Kidney (tissue), 14 donors: ENCODE results near the gene UGT1A4. TPM values are rescaled to one million over a fixed set of nuclear protein-coding genes. Genes with fewer than 3 reads are reported as not detected.

Experiments used
- DNase-seq, 5 donors: peaks; one replicate each; pipeline ENCODE4 v3.0.0-alpha.2; 2013 to 2020
- FAIRE-seq: peaks from 2 replicates; lab custom pipeline; 2012; peaks lifted over from hg19 to GRCh38; lab: Jason Lieb, UNC
- H3K27ac ChIP-seq, 2 donors: one replicate each; pipeline ENCODE4 v1.7.0; 2013; ENCODE audit warnings: low read depth in 2 of 2, low read length in 2 of 2, inconsistent platforms in 1 of 2
- H3K27me3 ChIP-seq: one replicate; pipeline ENCODE4 v1.7.1; 2013; ENCODE audit warnings: low read length, inconsistent platforms; ENCODE audit not compliant: control insufficient read depth, insufficient read depth
- H3K36me3 ChIP-seq, 3 donors: one replicate each; pipeline versions ENCODE4 v1.7.0 to v1.7.1; 2013; ENCODE audit warnings: low read length in 3 of 3, control low read depth in 1 of 3, inconsistent platforms in 1 of 3; ENCODE audit not compliant: insufficient read depth in 3 of 3, control insufficient read depth in 2 of 3
- H3K4me1 ChIP-seq, 3 donors: one replicate each; pipeline versions ENCODE4 v1.7.0 to v1.7.1; 2013; ENCODE audit warnings: low read length in 3 of 3, inconsistent platforms in 1 of 3, low read depth in 1 of 3; ENCODE audit not compliant: control insufficient read depth in 2 of 3, insufficient read depth in 2 of 3
- H3K4me3 ChIP-seq, 3 donors: one replicate each; pipeline versions ENCODE4 v1.7.0 to v1.8.1; 2013; ENCODE audit warnings: low read length in 3 of 3, control low read depth in 1 of 3, inconsistent platforms in 1 of 3
- H3K9ac ChIP-seq, 3 donors: one replicate each; pipeline versions ENCODE4 v1.7.0 to v1.7.1; 2013; ENCODE audit warnings: low read length in 3 of 3, control low read depth in 1 of 3, inconsistent platforms in 1 of 3
- H3K9me3 ChIP-seq, 3 donors: one replicate each; pipeline versions ENCODE4 v1.7.0 to v1.7.1; 2013; ENCODE audit warnings: low read length in 3 of 3, control low read depth in 1 of 3, inconsistent platforms in 1 of 3; ENCODE audit not compliant: control insufficient read depth in 2 of 3, insufficient read depth in 1 of 3
- intact Hi-C: fragments of 100-400 bp; cut with DNase I; formaldehyde crosslinking; loops from one replicate; pipeline ENCODE4 v1.11.1; 2022
- polyA plus RNA-seq: library from polyadenylated mRNA; stranded (reverse); fragments of 350-450 nt; fragmentation: Illumina TruSeq; extraction: RNeasy Lipid Tissue Mini Kit (QIAGEN cat#74804); gene quantifications from one replicate; pipeline ENCODE4 v1.2.3, GENCODE V29; 2014; ENCODE audit warnings: low read depth, low replicate concordance; ENCODE audit not compliant: insufficient read depth
- total RNA-seq: library from RNA; stranded (reverse); fragmentation: NEBNext Ultra II Directional; extraction: Animal tissue kit (Norgen Biotek cat#: 25700); gene quantifications from one replicate; pipeline ENCODE4 v1.2.1, GENCODE V29; 2021
- TF ChIP-seq, protein P1 (sequence below): IDR thresholded peaks from 3 replicates; pipeline ENCODE4 v1.5.1; 2012; ENCODE audit warnings: mild to moderate bottlenecking, moderate library complexity, borderline replicate concordance; ENCODE audit not compliant: insufficient read depth; ENCODE audit errors: extremely low read depth
- donor health status: control.
- donor health status: control.
- donor health status: control.
- donor health status: control.
- donor health status: control.
- donor health status: DM: yes; HTN: yes; CAD: no.
- donor health status: Normal renal cell carcinoma (clear cell type).

Gene UGT1A4
- total and polyA plus RNA-seq, 2 donors from 2014 or later = 0.84 to 1.1 TPM

DNA sequence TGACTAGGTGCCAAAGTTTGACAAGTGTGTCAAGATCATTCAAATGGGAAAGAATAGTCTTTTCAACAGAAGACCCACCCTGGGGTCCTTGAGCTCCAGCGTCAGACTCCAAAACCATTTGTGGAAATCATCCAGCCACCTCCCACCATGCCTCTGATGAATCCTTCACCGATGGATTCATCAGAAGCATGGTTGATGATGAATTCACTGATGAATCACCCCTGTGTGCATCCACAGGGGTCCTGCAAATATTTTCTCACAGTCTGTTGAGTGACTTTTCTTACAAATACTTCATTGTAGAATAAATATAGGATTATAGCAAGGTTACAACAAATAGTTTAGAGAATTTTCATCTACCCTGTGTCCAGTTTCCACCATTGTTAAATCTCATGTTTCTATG lies 42.5 kb upstream of the UGT1A4 start:
- Histone ChIP-seq H3K27ac (no peak overlapping the region), H3K36me3 (no peaks in the 10 kb centered on the region), H3K9ac (no peak overlapping the region), H3K4me3 (peak overlapping the region in 2 of 3 donors; percentile 52 to 83), H3K4me1 (no peaks in the 10 kb centered on the region), H3K27me3 (no peaks in the 10 kb centered on the region), H3K9me3 (no peaks in the 10 kb centered on the region)
- FAIRE-seq (no peak), DNase-seq (no peak)
- TF ChIP-seq, protein P1, sequence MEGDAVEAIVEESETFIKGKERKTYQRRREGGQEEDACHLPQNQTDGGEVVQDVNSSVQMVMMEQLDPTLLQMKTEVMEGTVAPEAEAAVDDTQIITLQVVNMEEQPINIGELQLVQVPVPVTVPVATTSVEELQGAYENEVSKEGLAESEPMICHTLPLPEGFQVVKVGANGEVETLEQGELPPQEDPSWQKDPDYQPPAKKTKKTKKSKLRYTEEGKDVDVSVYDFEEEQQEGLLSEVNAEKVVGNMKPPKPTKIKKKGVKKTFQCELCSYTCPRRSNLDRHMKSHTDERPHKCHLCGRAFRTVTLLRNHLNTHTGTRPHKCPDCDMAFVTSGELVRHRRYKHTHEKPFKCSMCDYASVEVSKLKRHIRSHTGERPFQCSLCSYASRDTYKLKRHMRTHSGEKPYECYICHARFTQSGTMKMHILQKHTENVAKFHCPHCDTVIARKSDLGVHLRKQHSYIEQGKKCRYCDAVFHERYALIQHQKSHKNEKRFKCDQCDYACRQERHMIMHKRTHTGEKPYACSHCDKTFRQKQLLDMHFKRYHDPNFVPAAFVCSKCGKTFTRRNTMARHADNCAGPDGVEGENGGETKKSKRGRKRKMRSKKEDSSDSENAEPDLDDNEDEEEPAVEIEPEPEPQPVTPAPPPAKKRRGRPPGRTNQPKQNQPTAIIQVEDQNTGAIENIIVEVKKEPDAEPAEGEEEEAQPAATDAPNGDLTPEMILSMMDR = no peak
- intact Hi-C loops = no loop called here

DNA sequence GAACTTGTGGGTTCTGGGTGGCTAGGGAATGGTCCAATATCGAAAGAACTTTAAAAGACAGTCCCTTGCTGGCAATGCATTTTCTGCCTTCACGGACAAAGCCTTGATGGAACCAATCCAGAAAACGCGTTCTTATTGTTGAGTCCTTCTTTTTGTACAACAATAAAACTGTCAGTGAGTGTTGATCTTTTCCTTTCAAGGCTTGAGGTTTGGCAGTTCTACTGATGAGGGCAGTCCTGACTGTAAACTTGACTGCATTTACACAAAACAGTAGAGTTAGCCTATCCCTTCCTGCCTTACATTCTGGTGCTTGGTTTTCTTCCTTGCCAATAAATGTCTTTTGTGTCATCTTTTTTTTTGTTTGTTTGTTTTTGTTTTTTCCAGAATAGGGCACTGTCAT lies 39.3 kb upstream of the UGT1A4 start:
- intact Hi-C loops = no loop called here
- FAIRE-seq (no peak), DNase-seq (no peak)
- H3K27ac ChIP-seq = no peak overlapping the region
- H3K9me3 ChIP-seq = no peaks in the 10 kb centered on the region
- peak overlapping the region in 1 of 3 donors; percentile 36 for H3K4me3 ChIP-seq
- no peaks in the 10 kb centered on the region for H3K27me3 ChIP-seq
- no peaks in the 10 kb centered on the region for H3K36me3 ChIP-seq
- TF ChIP-seq, protein P1 = no peak
- no peak overlapping the region for H3K9ac ChIP-seq
- H3K4me1 ChIP-seq = no peaks in the 10 kb centered on the region

DNA sequence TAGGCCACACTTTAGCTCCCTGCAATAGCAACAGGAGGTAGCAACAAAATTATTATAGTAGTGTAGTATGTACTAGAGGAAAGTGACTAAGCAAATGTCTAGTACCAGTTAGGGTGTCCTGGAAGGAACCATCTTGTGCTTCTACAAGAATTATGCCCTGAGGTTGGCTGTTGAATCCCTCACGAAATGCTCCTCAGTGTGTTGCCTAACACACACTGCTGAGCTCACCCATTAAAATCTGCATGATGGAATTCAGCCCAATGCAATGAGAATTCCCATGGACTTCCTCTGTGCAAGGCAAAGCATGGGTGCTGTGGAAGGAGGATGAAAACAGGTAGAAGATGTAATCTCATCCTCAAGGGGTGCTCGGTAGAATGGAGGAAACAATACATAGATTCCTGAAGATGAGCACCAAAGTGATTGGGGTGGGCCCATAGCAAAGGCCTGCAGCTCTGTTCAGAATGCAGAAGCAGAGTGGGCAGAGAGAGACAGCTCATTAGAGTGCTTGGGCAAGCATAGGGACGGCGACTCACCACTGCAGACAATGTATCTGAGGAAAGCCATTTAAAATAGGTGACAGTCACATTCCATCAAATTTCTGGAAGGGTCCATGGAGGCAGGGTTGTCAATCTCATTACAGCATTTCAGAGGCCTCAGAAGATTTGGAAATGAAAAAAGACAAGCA lies 38.0 kb upstream of the UGT1A4 start:
- intact Hi-C loops = no loop called here
- FAIRE-seq = no peak
- H3K9me3 ChIP-seq = no peaks in the 10 kb centered on the region
- no peaks in the 10 kb centered on the region for H3K36me3 ChIP-seq
- TF ChIP-seq, protein P1 = no peak
- H3K27me3 ChIP-seq = no peaks in the 10 kb centered on the region
- no peak for DNase-seq
- H3K4me3 ChIP-seq = no peak overlapping the region
- no peak overlapping the region for H3K9ac ChIP-seq
- H3K27ac ChIP-seq = no peak overlapping the region
- no peaks in the 10 kb centered on the region for H3K4me1 ChIP-seq

DNA sequence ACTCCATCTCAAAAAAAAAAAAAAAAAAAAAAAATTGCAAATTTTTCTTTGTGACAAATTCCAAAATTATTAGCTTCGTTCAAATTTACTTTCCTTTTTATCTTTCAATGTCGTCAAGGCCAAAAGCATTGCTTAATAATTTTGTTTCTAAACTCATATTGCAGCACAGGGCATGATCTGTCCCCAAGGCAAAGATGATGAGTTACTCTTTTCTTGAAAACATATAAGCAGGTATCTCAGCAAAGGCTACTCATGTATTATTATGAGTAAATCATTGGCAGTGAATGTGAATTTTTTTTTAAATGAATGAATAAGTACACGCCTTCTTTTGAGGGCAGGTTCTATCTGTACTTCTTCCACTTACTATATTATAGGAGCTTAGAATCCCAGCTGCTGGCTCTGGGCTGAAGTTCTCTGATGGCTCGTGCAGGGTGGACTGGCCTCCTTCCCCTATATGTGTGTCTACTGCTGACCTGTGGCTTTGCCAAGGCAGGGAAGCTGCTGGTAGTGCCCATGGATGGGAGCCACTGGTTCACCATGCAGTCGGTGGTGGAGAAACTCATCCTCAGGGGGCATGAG lies 36.9 kb upstream of the UGT1A4 start, which contains the start of gene UGT1A7:
UGT1A7 (plus strand) TSS at position 381 of the 579 bp plus-strand sequence; CDS start at position 418, 37 bp downstream.
- no peaks in the 10 kb centered on the region for H3K27me3 ChIP-seq
- intact Hi-C loops = no loop called here
- no peaks in the 10 kb centered on the region for H3K36me3 ChIP-seq
- FAIRE-seq = no peak
- DNase-seq = no peak
- no peaks in the 10 kb centered on the region for H3K9me3 ChIP-seq
- no peak within 1 kb of the TSS for H3K27ac ChIP-seq
- no peak within 1 kb of the TSS for H3K4me3 ChIP-seq
- H3K4me1 ChIP-seq = no peaks in the 10 kb centered on the region
- no peak within 1 kb of the TSS for H3K9ac ChIP-seq
- TF ChIP-seq, protein P1 = no peak
